ENCODE results near the gene TP63. TPM values are rescaled to one million over a fixed set of nuclear protein-coding genes. Genes with fewer than 3 reads are reported as not detected.

Gene TP63
- total RNA-seq, 1 experiment from 2014 or later, result not detected

DNA sequence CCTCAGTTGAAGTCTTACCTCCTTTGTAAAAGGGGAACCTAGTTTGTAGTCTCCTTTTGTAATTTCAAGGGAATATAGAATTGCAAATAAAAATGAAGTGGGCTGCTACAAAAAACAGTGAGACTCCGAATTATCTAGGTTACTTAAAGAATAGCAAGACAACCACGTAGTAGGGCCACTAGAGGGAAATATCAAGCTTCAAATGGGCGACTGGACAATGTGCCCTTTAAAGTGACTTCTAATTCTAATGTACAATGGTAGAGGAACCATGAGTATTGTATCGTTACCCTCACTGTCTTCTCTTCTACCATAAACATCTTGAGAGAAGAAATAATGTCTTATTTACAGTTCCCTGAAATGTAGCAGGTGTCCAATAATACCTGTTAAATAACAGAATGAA is 56.3 kb downstream of the TP63 start:
- no peaks in the 10 kb centered on the region for H3K79me1 ChIP-seq (ENCODE audit: insufficient read depth, low read depth, low read length, poor library complexity, severe bottlenecking)
- H3K79me2 ChIP-seq (ENCODE audit: insufficient read depth, low read length), result no peaks in the 10 kb centered on the region
- no peaks in the 10 kb centered on the region for H4K20me1 ChIP-seq (ENCODE audit: control insufficient read depth, insufficient read depth, insufficient read length)
- H2BK12ac ChIP-seq (ENCODE audit: insufficient read length, low read depth, low read length), result no peak overlapping the region
- no peak overlapping the region for H3K18ac ChIP-seq (ENCODE audit: insufficient read length, low read depth, low read length)
- Mint-ChIP-seq H3K4me3 (no peak overlapping the region), H3K36me3 (ENCODE audit: insufficient read depth in 1 of 3, low read depth in 3 of 3) (no peaks in the 10 kb centered on the region), H3K4me1 (no peaks in the 10 kb centered on the region), H3K27me3 (ENCODE audit: low read depth) (no peaks in the 10 kb centered on the region), H3K27ac (no peak overlapping the region), H3K9me3 (no peaks in the 10 kb centered on the region)
- H2AFZ ChIP-seq (ENCODE audit: low read length), result no peak overlapping the region
- H3K14ac ChIP-seq (ENCODE audit: insufficient read depth, low read length), result no peak overlapping the region
- H4K5ac ChIP-seq (ENCODE audit: insufficient read length, low read depth, low read length), result no peak overlapping the region
- no peak overlapping the region for H2BK15ac ChIP-seq (ENCODE audit: low read depth, low read length)
- H3K27me3 ChIP-seq (ENCODE audit: insufficient read depth, low read length), result no peaks in the 10 kb centered on the region
- H4K91ac ChIP-seq (ENCODE audit: insufficient read length, low read depth, low read length), result no peak overlapping the region
- H2BK120ac ChIP-seq (ENCODE audit: low read depth, low read length, poor library complexity, severe bottlenecking), result no peak overlapping the region
- TF ChIP-seq, protein P1, sequence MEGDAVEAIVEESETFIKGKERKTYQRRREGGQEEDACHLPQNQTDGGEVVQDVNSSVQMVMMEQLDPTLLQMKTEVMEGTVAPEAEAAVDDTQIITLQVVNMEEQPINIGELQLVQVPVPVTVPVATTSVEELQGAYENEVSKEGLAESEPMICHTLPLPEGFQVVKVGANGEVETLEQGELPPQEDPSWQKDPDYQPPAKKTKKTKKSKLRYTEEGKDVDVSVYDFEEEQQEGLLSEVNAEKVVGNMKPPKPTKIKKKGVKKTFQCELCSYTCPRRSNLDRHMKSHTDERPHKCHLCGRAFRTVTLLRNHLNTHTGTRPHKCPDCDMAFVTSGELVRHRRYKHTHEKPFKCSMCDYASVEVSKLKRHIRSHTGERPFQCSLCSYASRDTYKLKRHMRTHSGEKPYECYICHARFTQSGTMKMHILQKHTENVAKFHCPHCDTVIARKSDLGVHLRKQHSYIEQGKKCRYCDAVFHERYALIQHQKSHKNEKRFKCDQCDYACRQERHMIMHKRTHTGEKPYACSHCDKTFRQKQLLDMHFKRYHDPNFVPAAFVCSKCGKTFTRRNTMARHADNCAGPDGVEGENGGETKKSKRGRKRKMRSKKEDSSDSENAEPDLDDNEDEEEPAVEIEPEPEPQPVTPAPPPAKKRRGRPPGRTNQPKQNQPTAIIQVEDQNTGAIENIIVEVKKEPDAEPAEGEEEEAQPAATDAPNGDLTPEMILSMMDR (conservative IDR thresholded peaks at IDR 0.05), result peak; percentile 54
- no peak overlapping the region for H3K9ac ChIP-seq (ENCODE audit: extremely low read depth, insufficient read length, low read length)
- H3K4me2 ChIP-seq (ENCODE audit: insufficient read depth, insufficient read length, low read length), result no peak overlapping the region
- no peak for DNase-seq
- no peak overlapping the region for H2AK5ac ChIP-seq (ENCODE audit: insufficient read length, low read length)
- H3K9me3 ChIP-seq (ENCODE audit: control insufficient read depth, low read depth, low read length), result no peaks in the 10 kb centered on the region
- no peak overlapping the region for H3K23ac ChIP-seq (ENCODE audit: insufficient read length, low read depth, low read length)
- H3K27ac ChIP-seq (ENCODE audit: insufficient read length, low read depth, low read length), result no peak overlapping the region
- no peak overlapping the region for H3K4ac ChIP-seq (ENCODE audit: low read depth, low read length)
- no peak overlapping the region for H2BK20ac ChIP-seq (ENCODE audit: low read depth, low read length, poor library complexity, severe bottlenecking)
- H3T11ph ChIP-seq (ENCODE audit: low read length), result no peak overlapping the region
- no peaks in the 10 kb centered on the region for H3K23me2 ChIP-seq (ENCODE audit: insufficient read length, low read depth, low read length, poor library complexity, severe bottlenecking)
- no peaks in the 10 kb centered on the region for H3K4me1 ChIP-seq (ENCODE audit: insufficient read depth, low read length)
- no peak overlapping the region for H4K8ac ChIP-seq (replicated peaks; ENCODE audit: insufficient read length, low read depth, low read length)
- no peak overlapping the region for H2BK5ac ChIP-seq (ENCODE audit: insufficient read length, low read length)
- H3K56ac ChIP-seq (ENCODE audit: insufficient read length, low read depth, low read length), result no peak overlapping the region
- WGBS (ENCODE audit: extremely low coverage, insufficient read length, low lambda C conversion rate), result no CpG with 5 or more reads among the region's 4 CpGs

Measured in H9 (cell line).